Natural killer cell treated with Interleukin-12 subunit alpha and Interleukin-12 subunit beta and Interleukin-15 and Interleukin-18, amount 100 ng/mL, for 72 hours (primary cell): Measurements from ENCODE around the gene LGI4. TPM values are rescaled to one million over a fixed set of nuclear protein-coding genes. Genes with fewer than 3 reads are reported as not detected.
A peak's percentile ranks its signal among the peaks of the same experiment; 100 is the strongest.

ENCODE experiments used
- ATAC-seq, 2 donors: fragments of 150-1000 bp; cut with Tn5 transposase in 1 of 2; sonication (Bioruptor Pico), chemical (Tn5 transposase) in 1 of 2; 2 replicates each; pipeline ENCODE4 v1.10.0; 2021
- DNase-seq: peaks from one replicate; pipeline ENCODE4 v3.0.0; 2022; ENCODE audit warnings: low spot score
- H3K27ac Mint-ChIP-seq, 2 donors: 1 replicate in 1 of 2; 2 replicates in 1 of 2; pipeline ENCODE4 v1.8.0; 2022; ENCODE audit warnings: mixed read lengths in 2 of 2, mild to moderate bottlenecking in 1 of 2, moderate library complexity in 1 of 2
- H3K27me3 Mint-ChIP-seq, 2 donors: 1 replicate in 1 of 2; 2 replicates in 1 of 2; pipeline ENCODE4 v1.8.0; 2022; ENCODE audit warnings: mixed read lengths in 2 of 2
- H3K36me3 Mint-ChIP-seq: one replicate; pipeline ENCODE4 v1.8.0; 2022; ENCODE audit warnings: mixed read lengths
- H3K4me1 Mint-ChIP-seq, 2 donors: 1 replicate in 1 of 2; 2 replicates in 1 of 2; pipeline ENCODE4 v1.8.0; 2022; ENCODE audit warnings: low read depth in 2 of 2, mixed read lengths in 2 of 2, mild to moderate bottlenecking in 1 of 2
- H3K4me3 Mint-ChIP-seq: one replicate; pipeline ENCODE4 v1.8.0; 2022; ENCODE audit warnings: mixed read lengths
- H3K9me3 Mint-ChIP-seq: 2 replicates; pipeline ENCODE4 v1.8.0; 2022; ENCODE audit warnings: mixed read lengths
- total RNA-seq, 2 donors: library from RNA; stranded (reverse); gene quantifications; one replicate each; pipeline ENCODE4 v1.2.3, GENCODE V29; 2022

Gene LGI4
- total RNA-seq, 2 donors from 2014 or later, result not detected

- no peak overlapping the region for H3K27ac Mint-ChIP-seq
- H3K4me3 Mint-ChIP-seq, result no peak overlapping the region
- no peaks in the 10 kb centered on the region for H3K4me1 Mint-ChIP-seq
- no peaks in the 10 kb centered on the region for H3K9me3 Mint-ChIP-seq
- DNase-seq (no peak), ATAC-seq (no peak)
- H3K36me3 Mint-ChIP-seq, result no peaks in the 10 kb centered on the region
- peaks cover 0 to 6% of the 10 kb centered on the region in 2 donors for H3K27me3 Mint-ChIP-seq
Measured at GRCh38 chr19:35094656-35095055, 40.2 kb downstream of the LGI4 start.

- Mint-ChIP-seq H3K9me3 (no peaks in the 10 kb centered on the region), H3K36me3 (no peaks in the 10 kb centered on the region), H3K4me3 (no peak overlapping the region), H3K27me3 (peaks cover 0 to 6% of the 10 kb centered on the region in 2 donors), H3K27ac (no peak overlapping the region), H3K4me1 (no peaks in the 10 kb centered on the region)
- DNase-seq (no peak), ATAC-seq (peak in 1 of 2 donors; percentile 14)
Measured at GRCh38 chr19:35093941-35094647, 40.8 kb downstream of the LGI4 start.

- ATAC-seq (no peak), DNase-seq (no peak)
- no peaks in the 10 kb centered on the region for H3K4me1 Mint-ChIP-seq
- no peak overlapping the region for H3K4me3 Mint-ChIP-seq
- H3K9me3 Mint-ChIP-seq, result no peaks in the 10 kb centered on the region
- H3K27me3 Mint-ChIP-seq, result peaks cover 0 to 6% of the 10 kb centered on the region in 2 donors
- no peak overlapping the region for H3K27ac Mint-ChIP-seq
- H3K36me3 Mint-ChIP-seq, result no peaks in the 10 kb centered on the region
Measured at GRCh38 chr19:35093430-35093829, 41.4 kb downstream of the LGI4 start.

- no peak overlapping the region for H3K4me3 Mint-ChIP-seq
- peak in 1 of 2 donors; percentile 61 for ATAC-seq
- no peak for DNase-seq
- peaks cover 6 to 9% of the 10 kb centered on the region in 2 donors for H3K4me1 Mint-ChIP-seq
- no peaks in the 10 kb centered on the region for H3K9me3 Mint-ChIP-seq
- H3K36me3 Mint-ChIP-seq, result no peaks in the 10 kb centered on the region
- no peak overlapping the region for H3K27ac Mint-ChIP-seq
- no peaks in the 10 kb centered on the region for H3K27me3 Mint-ChIP-seq
Measured at GRCh38 chr19:35090506-35091214, 44.2 kb downstream of the LGI4 start.

- Mint-ChIP-seq H3K27me3 (no peaks in the 10 kb centered on the region), H3K27ac (no peak overlapping the region), H3K4me1 (peaks cover 9 to 12% of the 10 kb centered on the region in 2 donors), H3K9me3 (no peaks in the 10 kb centered on the region), H3K36me3 (no peaks in the 10 kb centered on the region), H3K4me3 (no peak overlapping the region)
- DNase-seq (no peak), ATAC-seq (no peak)
Measured at GRCh38 chr19:35090160-35090505, 44.7 kb downstream of the LGI4 start.

- no peak overlapping the region for H3K27ac Mint-ChIP-seq
- H3K4me3 Mint-ChIP-seq, result no peak overlapping the region
Measured at GRCh38 chr19:35089554-35089953, 45.3 kb downstream of the LGI4 start.

GRCh38 chr19:35088131-35088913, 46.5 kb downstream of the LGI4 start:
- DNase-seq (no peak), ATAC-seq (no peak)
- no peak overlapping the region for H3K27ac Mint-ChIP-seq
- H3K4me1 Mint-ChIP-seq, result peaks cover 9 to 15% of the 10 kb centered on the region in 2 donors
- no peak overlapping the region for H3K4me3 Mint-ChIP-seq
- no peaks in the 10 kb centered on the region for H3K27me3 Mint-ChIP-seq
- H3K36me3 Mint-ChIP-seq, result no peaks in the 10 kb centered on the region
- H3K9me3 Mint-ChIP-seq, result no peaks in the 10 kb centered on the region

More at GRCh38 chr19:35089554-35089953, 45.3 kb downstream of the LGI4 start:
- Mint-ChIP-seq H3K9me3 (no peaks in the 10 kb centered on the region), H3K27me3 (no peaks in the 10 kb centered on the region), H3K4me1 (peaks cover 9 to 12% of the 10 kb centered on the region in 2 donors), H3K36me3 (no peaks in the 10 kb centered on the region)
- ATAC-seq (no peak), DNase-seq (no peak)

GRCh38 chr19:35087393-35087792, 47.5 kb downstream of the LGI4 start:
- DNase-seq (peak; percentile 16), ATAC-seq (no peak)
- Mint-ChIP-seq H3K27ac (no peak overlapping the region), H3K27me3 (no peaks in the 10 kb centered on the region), H3K4me1 (peaks cover 9 to 15% of the 10 kb centered on the region in 2 donors), H3K9me3 (no peaks in the 10 kb centered on the region), H3K4me3 (no peak overlapping the region), H3K36me3 (no peaks in the 10 kb centered on the region)

- Mint-ChIP-seq H3K27me3 (no peaks in the 10 kb centered on the region), H3K27ac (peak overlapping the region; percentile 56 to 75), H3K4me1 (peaks cover 9 to 15% of the 10 kb centered on the region in 2 donors), H3K9me3 (no peaks in the 10 kb centered on the region), H3K4me3 (no peak overlapping the region), H3K36me3 (no peaks in the 10 kb centered on the region)
- no peak for ATAC-seq
- peak; percentile 52 for DNase-seq
Measured at GRCh38 chr19:35086455-35086854, 48.4 kb downstream of the LGI4 start.

- Mint-ChIP-seq H3K4me3 (peak overlapping the region; percentile 32), H3K27ac (peak overlapping the region; percentile 56 to 75), H3K9me3 (no peaks in the 10 kb centered on the region), H3K27me3 (no peaks in the 10 kb centered on the region), H3K36me3 (no peaks in the 10 kb centered on the region), H3K4me1 (peaks cover 9 to 15% of the 10 kb centered on the region in 2 donors)
- DNase-seq (peak; percentile 15), ATAC-seq (no peak)
Measured at GRCh38 chr19:35085947-35086346, 48.9 kb downstream of the LGI4 start.

GRCh38 chr19:35084509-35084762, 50.4 kb downstream of the LGI4 start:
- no peaks in the 10 kb centered on the region for H3K9me3 Mint-ChIP-seq

GRCh38 chr19:35083691-35084508, 51.0 kb downstream of the LGI4 start:
- Mint-ChIP-seq H3K27ac (no peak overlapping the region), H3K4me3 (no peak overlapping the region), H3K4me1 (peaks cover 9 to 15% of the 10 kb centered on the region in 2 donors), H3K36me3 (no peaks in the 10 kb centered on the region), H3K27me3 (no peaks in the 10 kb centered on the region), H3K9me3 (no peaks in the 10 kb centered on the region)
- DNase-seq (peak; percentile 54), ATAC-seq (no peak)

More at GRCh38 chr19:35084509-35084762, 50.4 kb downstream of the LGI4 start:
- H3K4me1 Mint-ChIP-seq, result peaks cover 9 to 15% of the 10 kb centered on the region in 2 donors
- H3K4me3 Mint-ChIP-seq, result no peak overlapping the region
- H3K27me3 Mint-ChIP-seq, result no peaks in the 10 kb centered on the region
- no peak overlapping the region for H3K27ac Mint-ChIP-seq
- H3K36me3 Mint-ChIP-seq, result no peaks in the 10 kb centered on the region
- DNase-seq (peak; percentile 35), ATAC-seq (no peak)

GRCh38 chr19:35081201-35081600, 53.7 kb downstream of the LGI4 start:
- Mint-ChIP-seq H3K27me3 (peaks cover 0 to 3% of the 10 kb centered on the region in 2 donors), H3K4me1 (peaks cover 14 to 18% of the 10 kb centered on the region in 2 donors), H3K27ac (no peak overlapping the region), H3K36me3 (no peaks in the 10 kb centered on the region), H3K9me3 (no peaks in the 10 kb centered on the region), H3K4me3 (no peak overlapping the region)
- peak; percentile 48 for DNase-seq
- ATAC-seq, result no peak
